DMS153 (cell line): ENCODE data around the gene FBXW9.
"Not testable (repeated sequence)": the region's sequence is repeated elsewhere in the genome, so short reads cannot be mapped to it uniquely, and the experiment has no call there.

Source experiments
- DNase-seq: peaks from one replicate; lab custom pipeline; 2025; lab: John Stamatoyannopoulos, UW

The FBXW9 gene

GRCh38 chr19:12680034-12680433, 16.4 kb downstream of the FBXW9 start:
- no peak for DNase-seq

GRCh38 chr19:12678039-12678438, 18.4 kb downstream of the FBXW9 start:
- not testable (repeated sequence) for DNase-seq

- no peak for DNase-seq
These were observed 19.5 kb downstream of the FBXW9 start for GRCh38 chr19:12676928-12677327.

- DNase-seq, result peak; percentile 45
These were observed 20.0 kb downstream of the FBXW9 start for GRCh38 chr19:12676384-12676792.

- no peak for DNase-seq
These were observed 20.5 kb downstream of the FBXW9 start for GRCh38 chr19:12675940-12676339.

- DNase-seq, result no peak
These were observed 21.0 kb downstream of the FBXW9 start for GRCh38 chr19:12675399-12675798.

DNA sequence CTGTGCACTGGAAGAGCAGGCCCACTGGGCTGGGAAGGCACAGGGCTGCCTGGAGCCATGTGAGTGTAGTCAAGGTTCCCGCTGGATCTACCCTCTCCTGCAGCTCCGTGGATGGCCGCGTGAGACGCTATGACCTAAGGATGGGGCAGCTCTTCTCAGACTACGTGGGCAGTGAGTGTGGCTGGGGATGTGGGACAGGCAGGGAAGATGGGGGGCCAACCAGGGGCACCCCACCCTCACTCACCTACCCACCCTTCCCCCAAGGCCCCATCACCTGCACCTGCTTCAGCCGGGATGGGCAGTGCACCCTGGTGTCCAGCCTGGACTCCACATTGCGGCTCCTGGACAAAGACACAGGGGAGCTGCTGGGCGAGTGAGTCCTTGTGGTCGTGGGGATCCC, 23.7 kb downstream of the FBXW9 start:
- DNase-seq, result no peak

GRCh38 chr19:12670159-12670928, 26.1 kb downstream of the FBXW9 start:
- no peak for DNase-seq

DNA sequence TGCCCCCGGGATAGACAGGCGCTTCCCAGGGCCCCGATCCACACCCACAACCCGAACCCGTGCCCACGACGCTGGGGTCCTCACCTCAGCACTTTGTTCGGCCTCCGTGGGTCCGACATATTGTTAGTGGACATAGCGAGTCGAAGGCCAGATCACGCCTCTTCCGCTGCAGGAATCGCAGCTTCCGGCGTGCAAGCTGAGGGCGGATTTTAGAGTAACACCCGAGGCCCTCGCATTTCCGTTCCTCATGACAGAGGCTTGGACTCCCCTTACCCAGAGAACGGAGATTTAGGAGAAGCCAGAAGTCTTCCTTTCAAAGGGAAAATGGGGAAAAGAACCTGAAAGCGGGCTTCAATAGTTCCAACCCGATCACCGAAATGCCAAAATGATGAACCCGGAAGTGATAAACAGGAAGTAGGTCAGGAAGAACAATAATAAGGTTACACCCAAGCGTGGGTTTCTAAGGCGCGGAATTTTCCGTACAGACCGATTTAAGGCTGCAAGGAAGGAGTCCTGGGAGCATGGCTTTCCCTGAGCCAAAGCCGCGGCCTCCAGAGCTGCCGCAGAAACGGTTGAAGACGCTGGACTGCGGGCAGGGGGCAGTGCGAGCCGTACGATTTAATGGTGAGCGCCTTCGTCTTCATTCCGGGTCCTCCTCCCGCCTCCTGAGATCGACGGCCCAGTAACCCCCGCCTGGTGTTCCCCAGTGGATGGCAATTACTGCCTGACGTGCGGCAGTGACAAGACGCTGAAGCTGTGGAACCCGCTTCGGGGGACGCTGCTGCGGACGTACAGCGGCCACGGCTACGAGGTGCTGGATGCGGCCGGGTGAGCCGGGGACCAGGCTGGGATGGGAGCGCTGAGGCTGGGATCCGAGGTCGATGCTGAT, 26.9 kb downstream of the FBXW9 start:
- DNase-seq, result peak; percentile 29

GRCh38 chr19:12668932-12669269, 27.5 kb downstream of the FBXW9 start:
- no peak for DNase-seq

DNA sequence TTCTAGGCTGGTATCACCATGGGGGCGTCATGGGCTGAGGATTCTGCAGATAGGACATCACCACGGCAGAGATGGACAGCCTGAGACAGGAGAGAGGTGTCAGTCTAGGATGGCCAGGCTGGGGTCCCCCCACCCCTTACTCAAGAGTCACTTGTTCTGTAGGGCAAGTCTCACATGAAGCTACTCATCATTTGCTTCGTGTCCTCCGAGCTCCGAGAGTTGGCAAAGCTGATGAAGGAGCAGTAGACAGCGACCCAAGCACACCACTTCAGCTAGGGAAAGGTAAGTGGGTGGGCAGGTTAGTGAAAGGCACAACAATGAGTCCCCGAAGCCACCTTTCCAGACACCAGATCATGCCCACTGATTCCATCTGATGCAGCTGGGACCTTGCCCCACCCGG, 28.1 kb downstream of the FBXW9 start:
- DNase-seq, result no peak

- no peak for DNase-seq
These were observed 28.6 kb downstream of the FBXW9 start for GRCh38 chr19:12667731-12668302.

GRCh38 chr19:12666265-12667048, 30.0 kb downstream of the FBXW9 start, which contains the start of the genes MAN2B1 and WDR83:
Gene MAN2B1 (minus strand): TSS chr19:12666742. CDS start chr19:12666701, 41 bp downstream.
Gene WDR83 (plus strand): TSS chr19:12666807. CDS start chr19:12669791, 2,984 bp downstream.
- no peak for DNase-seq

- no peak for DNase-seq
These were observed 30.7 kb downstream of the FBXW9 start for GRCh38 chr19:12665671-12666264.

DNA sequence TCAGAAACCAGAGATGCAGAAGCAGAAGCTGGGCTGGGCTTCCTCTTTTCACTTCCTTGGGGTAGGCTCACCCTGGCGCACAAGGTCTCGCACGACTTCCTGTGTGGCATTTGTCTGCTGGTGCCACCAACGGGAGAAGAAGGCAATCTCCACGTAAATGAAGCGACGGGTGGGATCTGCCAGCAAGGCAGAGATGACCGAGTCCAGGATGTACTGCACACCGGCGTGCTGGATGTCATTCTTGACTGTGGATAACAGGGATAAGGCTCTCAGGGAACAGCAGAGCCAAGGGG, 31.2 kb downstream of the FBXW9 start:
- no peak for DNase-seq

DNA sequence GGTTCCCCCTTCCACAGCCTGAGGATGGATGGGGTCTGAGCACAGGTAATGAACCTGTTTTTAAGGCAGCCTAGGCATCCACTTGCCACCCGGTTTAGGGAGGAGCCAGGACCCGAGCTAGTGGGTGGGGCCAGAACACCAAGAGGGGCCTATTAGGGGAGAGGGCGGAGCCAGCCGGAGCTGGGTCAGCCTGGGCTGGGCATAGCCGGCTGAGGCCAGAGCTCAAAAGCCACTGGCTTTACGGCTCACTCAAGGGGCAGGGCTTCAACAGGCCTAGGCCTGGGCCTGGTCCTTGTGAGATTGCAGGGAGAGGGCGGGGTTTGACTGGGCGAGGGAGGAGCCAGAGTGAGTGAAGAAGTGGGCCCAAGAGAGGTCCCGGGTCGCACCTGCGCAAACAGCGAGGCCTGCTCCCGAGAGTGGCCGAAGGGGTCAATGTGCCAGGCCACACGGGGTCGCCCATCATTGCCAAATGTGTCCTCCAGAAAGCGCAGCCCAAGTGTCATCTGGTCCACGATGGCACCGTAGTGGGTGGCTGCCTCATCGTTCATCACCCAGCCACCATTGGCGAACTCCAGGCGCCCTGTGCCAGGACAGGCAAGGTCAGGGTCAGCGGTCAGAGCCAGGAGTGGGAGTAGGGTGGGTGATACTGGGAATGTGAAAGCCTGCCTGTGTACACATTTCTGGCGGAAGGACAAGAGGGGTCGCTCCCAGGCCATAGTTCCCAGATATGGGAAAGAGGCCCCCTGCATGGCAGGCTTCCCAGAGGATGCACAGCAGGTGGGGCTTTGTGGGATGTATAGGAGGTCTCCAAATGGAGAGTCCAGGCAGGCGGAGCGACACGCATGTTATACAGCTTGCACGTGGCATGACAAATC, 31.8 kb downstream of the FBXW9 start:
- no peak for DNase-seq

- no peak for DNase-seq
These were observed 35.5 kb downstream of the FBXW9 start for GRCh38 chr19:12660980-12661379.

- no peak for DNase-seq
These were observed 38.5 kb downstream of the FBXW9 start for GRCh38 chr19:12657966-12658365.

DNA sequence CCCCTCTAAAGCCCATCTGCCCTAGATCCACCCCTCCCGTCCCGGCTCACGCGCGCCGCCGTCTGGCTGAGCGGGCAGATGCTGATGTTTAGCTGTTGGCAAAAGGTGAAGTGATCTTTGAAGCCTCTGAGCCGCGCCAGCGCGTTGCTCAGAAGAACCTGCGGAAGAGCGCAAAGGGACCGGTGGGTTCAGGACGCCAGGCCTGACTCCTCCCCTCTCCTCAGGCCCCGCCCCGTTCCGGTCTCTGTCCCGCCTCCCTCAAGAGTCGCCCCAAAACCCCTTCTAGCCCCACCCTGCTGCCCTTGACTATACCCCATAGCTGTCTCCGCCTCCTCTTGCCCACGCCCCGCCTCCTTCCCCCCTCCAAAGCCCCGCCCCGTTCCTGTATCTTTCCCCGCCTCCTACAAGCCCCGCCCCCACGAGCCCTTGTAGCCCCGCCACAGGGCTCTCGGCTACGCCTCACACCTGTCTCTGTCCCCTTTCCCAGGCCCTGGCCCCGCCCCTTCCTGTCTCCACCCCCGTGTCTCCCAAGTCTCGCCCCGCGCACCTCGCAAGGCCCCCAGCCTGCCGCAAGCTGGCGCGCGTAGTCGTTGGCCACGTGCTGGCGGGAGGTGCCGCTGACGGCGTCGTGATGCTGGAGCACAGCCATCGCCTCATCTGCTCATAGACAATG, 39.4 kb downstream of the FBXW9 start:
- no peak for DNase-seq

DNA sequence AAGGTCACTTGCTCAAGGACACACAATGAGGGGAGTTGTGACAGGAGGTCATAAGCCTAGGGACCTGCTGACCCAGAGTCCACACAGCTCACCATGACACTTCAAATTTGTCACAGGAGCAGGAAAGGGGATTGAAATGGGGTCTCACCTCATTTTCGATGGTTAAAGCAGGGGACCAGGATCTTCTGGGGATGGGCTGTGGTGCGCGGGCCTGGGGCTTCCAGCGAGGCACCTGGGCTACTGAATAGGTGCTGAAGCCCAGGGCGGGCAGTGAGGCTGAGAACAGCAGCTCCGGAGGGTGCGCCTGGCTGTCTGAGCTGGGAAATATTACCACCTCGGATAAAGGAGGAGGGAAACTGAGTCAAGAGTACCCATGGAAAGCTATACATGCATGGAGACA, 40.9 kb downstream of the FBXW9 start:
- no peak for DNase-seq
